HL-60 (cell line): Measurements from ENCODE around the gene DBNL.

Source experiments
- CTCF ChIP-seq: IDR thresholded peaks from one replicate; pipeline ENCODE4 v1.5.1; 2011; ENCODE audit warnings: low read length, control low read depth, inconsistent platforms; ENCODE audit not compliant: insufficient read depth
- POLR2AphosphoS5 ChIP-seq: IDR thresholded peaks from 2 replicates; pipeline ENCODE4 v1.6.1; 2012; ENCODE audit warnings: low read depth
- REST ChIP-seq: IDR thresholded peaks from 2 replicates; pipeline ENCODE4 v1.6.1; 2012; ENCODE audit warnings: low read depth; ENCODE audit not compliant: insufficient replicate concordance
- SPI1 ChIP-seq: IDR thresholded peaks from 2 replicates; pipeline ENCODE4 v1.6.1; 2012; ENCODE audit warnings: low read depth, mild to moderate bottlenecking, borderline replicate concordance

GRCh38 chr7:44050121-44050914 lies 5.8 kb downstream of the DBNL start:
- TF ChIP-seq SPI1 (no peak), CTCF (no peak), POLR2AphosphoS5 (no peak), REST (no peak)
